Urinary bladder (tissue), 4 donors: ENCODE data around the gene GNA12. TPM values are rescaled to one million over a fixed set of nuclear protein-coding genes. Genes with fewer than 3 reads are reported as not detected.

Experiments used
- DNase-seq: peaks from one replicate; pipeline ENCODE4 v3.0.0-alpha.2; 2015; ENCODE audit errors: extremely low spot score
- H3K27ac ChIP-seq: one replicate; pipeline ENCODE4 v1.5.1; 2013; ENCODE audit warnings: low read depth, mild to moderate bottlenecking, moderate library complexity
- H3K36me3 ChIP-seq: one replicate; pipeline ENCODE4 v1.6.1; 2013; ENCODE audit warnings: mild to moderate bottlenecking, moderate library complexity; ENCODE audit not compliant: insufficient read depth
- H3K4me1 ChIP-seq: one replicate; pipeline ENCODE4 v1.6.1; 2013; ENCODE audit warnings: mild to moderate bottlenecking, moderate library complexity; ENCODE audit not compliant: insufficient read depth
- H3K4me3 ChIP-seq: one replicate; pipeline ENCODE4 v1.5.1; 2013; ENCODE audit warnings: low read depth, low read length
- WGBS: extraction: QIAGEN DNeasy Blood & Tissue Kit; methylation state at CpG from one replicate; pipeline ENCODE4 v1.1.7; 2013; 5-methylcytosine and 5-hydroxymethylcytosine counted together
- polyA plus RNA-seq: library from polyadenylated mRNA; stranded (reverse); fragments of 200-250 nt; gene quantifications from one replicate; pipeline ENCODE4 v1.2.3, GENCODE V29; 2013
- total RNA-seq: library from RNA; depleted of rRNA; stranded (reverse); fragments of >200 nt; gene quantifications from one replicate; pipeline ENCODE4 v1.2.3, GENCODE V29; 2014
- donor health status: healthy with polysubstance abuse.
- donor health status: healthy.

GNA12 gene
- 22.1 TPM for total RNA-seq
- 62.6 TPM for polyA plus RNA-seq

- Histone ChIP-seq H3K4me3 (peak within 1 kb of the TSS; percentile 81), H3K36me3 (no peaks in the 10 kb centered on the region), H3K4me1 (no peaks in the 10 kb centered on the region), H3K27ac (peak within 1 kb of the TSS; percentile 66)
- WGBS, result under 1% methylated on average over 79 of the region's 79 CpGs
- DNase-seq, result peak; percentile 97
Observed at GRCh38 chr7:2844153-2845033, at the start of gene GNA12. GNA12 (minus strand) TSS chr7:2844308; CDS start chr7:2844161, 147 bp downstream.

GRCh38 chr7:2893411-2893861 lies 49.3 kb upstream of the GNA12 start:
- H3K27ac ChIP-seq, result no peak overlapping the region
- no peaks in the 10 kb centered on the region for H3K36me3 ChIP-seq
- H3K4me3 ChIP-seq, result no peak overlapping the region
- WGBS, result 63% methylated on average over 9 of the region's 9 CpGs
- H3K4me1 ChIP-seq, result no peaks in the 10 kb centered on the region
- no peak for DNase-seq

- H3K27ac ChIP-seq, result no peak overlapping the region
- no peaks in the 10 kb centered on the region for H3K4me1 ChIP-seq
- no peak overlapping the region for H3K4me3 ChIP-seq
- no peaks in the 10 kb centered on the region for H3K36me3 ChIP-seq
- WGBS, result 34% methylated on average over 8 of the region's 8 CpGs
- no peak for DNase-seq
Observed at GRCh38 chr7:2892549-2892948, 48.4 kb upstream of the GNA12 start.

- Histone ChIP-seq H3K4me1 (no peaks in the 10 kb centered on the region), H3K4me3 (no peak overlapping the region), H3K27ac (no peak overlapping the region), H3K36me3 (no peaks in the 10 kb centered on the region)
- no peak for DNase-seq
- WGBS, result 62% methylated on average over 7 of the region's 7 CpGs
Observed at GRCh38 chr7:2887816-2888215, 43.7 kb upstream of the GNA12 start.

GRCh38 chr7:2886900-2887299 lies 42.8 kb upstream of the GNA12 start:
- H3K36me3 ChIP-seq, result no peaks in the 10 kb centered on the region
- peak; percentile 37 for DNase-seq
- no peak overlapping the region for H3K4me3 ChIP-seq
- WGBS, result 24% methylated on average over 12 of the region's 12 CpGs
- H3K27ac ChIP-seq, result no peak overlapping the region
- no peaks in the 10 kb centered on the region for H3K4me1 ChIP-seq

GRCh38 chr7:2886391-2886790 lies 42.3 kb upstream of the GNA12 start:
- no peak overlapping the region for H3K4me3 ChIP-seq
- no peak for DNase-seq
- H3K36me3 ChIP-seq, result no peaks in the 10 kb centered on the region
- WGBS, result 73% methylated on average over 5 of the region's 5 CpGs
- H3K27ac ChIP-seq, result no peak overlapping the region
- no peaks in the 10 kb centered on the region for H3K4me1 ChIP-seq

- Histone ChIP-seq H3K36me3 (no peaks in the 10 kb centered on the region), H3K27ac (no peak overlapping the region), H3K4me3 (no peak overlapping the region), H3K4me1 (no peaks in the 10 kb centered on the region)
- no peak for DNase-seq
- WGBS, result 25% methylated on average over 9 of the region's 9 CpGs
Observed at GRCh38 chr7:2884161-2884560, 40.1 kb upstream of the GNA12 start.

- Histone ChIP-seq H3K27ac (no peak overlapping the region), H3K36me3 (no peaks in the 10 kb centered on the region), H3K4me1 (no peaks in the 10 kb centered on the region), H3K4me3 (no peak overlapping the region)
- no peak for DNase-seq
- WGBS, result 94% methylated on average over 17 of the region's 17 CpGs
Observed at GRCh38 chr7:2883101-2883500, 39.0 kb upstream of the GNA12 start.

- Histone ChIP-seq H3K36me3 (no peaks in the 10 kb centered on the region), H3K27ac (no peak overlapping the region), H3K4me3 (no peak overlapping the region), H3K4me1 (no peaks in the 10 kb centered on the region)
- WGBS, result 86% methylated on average over 10 of the region's 10 CpGs
- DNase-seq, result no peak
Observed at GRCh38 chr7:2882111-2882510, 38.0 kb upstream of the GNA12 start.

- Histone ChIP-seq H3K36me3 (no peaks in the 10 kb centered on the region), H3K4me1 (no peaks in the 10 kb centered on the region), H3K4me3 (no peak overlapping the region), H3K27ac (no peak overlapping the region)
- 64% methylated on average over 18 of the region's 18 CpGs for WGBS
- no peak for DNase-seq
Observed at GRCh38 chr7:2880874-2881533, 36.9 kb upstream of the GNA12 start.

- no peak overlapping the region for H3K4me3 ChIP-seq
- WGBS, result 69% methylated on average over 8 of the region's 8 CpGs
- no peak for DNase-seq
- no peaks in the 10 kb centered on the region for H3K36me3 ChIP-seq
- H3K27ac ChIP-seq, result no peak overlapping the region
- H3K4me1 ChIP-seq, result no peaks in the 10 kb centered on the region
Observed at GRCh38 chr7:2880051-2880450, 35.9 kb upstream of the GNA12 start.

- DNase-seq, result no peak
- Histone ChIP-seq H3K27ac (no peak overlapping the region), H3K4me3 (no peak overlapping the region), H3K36me3 (no peaks in the 10 kb centered on the region), H3K4me1 (no peaks in the 10 kb centered on the region)
- WGBS, result 95% methylated on average over 8 of the region's 8 CpGs
Observed at GRCh38 chr7:2879354-2879753, 35.2 kb upstream of the GNA12 start.

- no peak for DNase-seq
- Histone ChIP-seq H3K27ac (no peak overlapping the region), H3K36me3 (no peaks in the 10 kb centered on the region), H3K4me1 (no peaks in the 10 kb centered on the region), H3K4me3 (no peak overlapping the region)
- WGBS, result 76% methylated on average over 3 of the region's 3 CpGs
Observed at GRCh38 chr7:2878306-2878705, 34.2 kb upstream of the GNA12 start.
